NCI-H524 (cell line): ENCODE measurements around the gene KANSL1.
A peak's percentile ranks its signal among the peaks of the same experiment; 100 is the strongest.
"Not testable (repeated sequence)": the region's sequence is repeated elsewhere in the genome, so short reads cannot be mapped to it uniquely, and the experiment has no call there.

Experiments
- DNase-seq, 2 experiments: peaks; one replicate each; lab custom pipeline; 2025; lab: John Stamatoyannopoulos, UW

Gene KANSL1

GRCh38 chr17:46192189-46192438 is 1.1 kb downstream of the KANSL1 start:
- DNase-seq = no peak

- peak; percentile 62 to 64 for DNase-seq
Measured at GRCh38 chr17:46191322-46192188, 1.7 kb downstream of the KANSL1 start.

- no peak for DNase-seq
Measured at GRCh38 chr17:46190763-46191162, 2.5 kb downstream of the KANSL1 start.

- peak in 1 of 2 experiments; percentile 56 for DNase-seq
Measured at GRCh38 chr17:46186827-46187235, 6.4 kb downstream of the KANSL1 start.

- no peak for DNase-seq
Measured at GRCh38 chr17:46184696-46185095, 8.5 kb downstream of the KANSL1 start.

GRCh38 chr17:46183383-46183782 is 9.8 kb downstream of the KANSL1 start:
- DNase-seq = not testable (repeated sequence)

- DNase-seq = no peak
Measured at GRCh38 chr17:46182961-46183360, 10.3 kb downstream of the KANSL1 start.

- DNase-seq = no peak
Measured at GRCh38 chr17:46181940-46182339, 11.3 kb downstream of the KANSL1 start.

- not testable (repeated sequence) for DNase-seq
Measured at GRCh38 chr17:46181316-46181715, 11.9 kb downstream of the KANSL1 start.

GRCh38 chr17:46180892-46181274 is 12.3 kb downstream of the KANSL1 start:
- no peak for DNase-seq

- DNase-seq = not testable (repeated sequence)
Measured at GRCh38 chr17:46180185-46180891, 12.9 kb downstream of the KANSL1 start.

GRCh38 chr17:46179375-46179999 is 13.7 kb downstream of the KANSL1 start:
- no peak for DNase-seq

- DNase-seq = no peak
Measured at GRCh38 chr17:46178550-46179214, 14.5 kb downstream of the KANSL1 start.

GRCh38 chr17:46176975-46177374 is 16.3 kb downstream of the KANSL1 start:
- DNase-seq = no peak

- no peak for DNase-seq
Measured at GRCh38 chr17:46175891-46176290, 17.3 kb downstream of the KANSL1 start.

- no peak for DNase-seq
Measured at GRCh38 chr17:46173153-46173552, 20.1 kb downstream of the KANSL1 start.

GRCh38 chr17:46171939-46172338 is 21.3 kb downstream of the KANSL1 start:
- no peak for DNase-seq

GRCh38 chr17:46170639-46171429 is 22.4 kb downstream of the KANSL1 start:
- no peak for DNase-seq

- DNase-seq = no peak
Measured at GRCh38 chr17:46169913-46170638, 23.2 kb downstream of the KANSL1 start.

GRCh38 chr17:46167826-46168569 is 25.2 kb downstream of the KANSL1 start:
- DNase-seq = no peak
